Bronchial epithelial cell (primary cell): ENCODE results near the gene PIEZO1. TPM values are rescaled to one million over a fixed set of nuclear protein-coding genes. Genes with fewer than 3 reads are reported as not detected.
A peak's percentile ranks its signal among the peaks of the same experiment; 100 is the strongest.

Experiments
- DNase-seq: peaks from one replicate; pipeline ENCODE4 v3.0.0-alpha.2; 2010; ENCODE audit warnings: low read depth
- FAIRE-seq: peaks from 2 replicates; lab custom pipeline; 2011; peaks lifted over from hg19 to GRCh38; lab: Jason Lieb, UNC
- H3K27me3 ChIP-seq: 2 replicates; pipeline ENCODE4 v1.5.1; 2011; ENCODE audit warnings: low read length; ENCODE audit not compliant: control insufficient read depth, insufficient read depth
- H3K36me3 ChIP-seq: 2 replicates; pipeline ENCODE4 v1.5.1; 2011; ENCODE audit warnings: low read length; ENCODE audit not compliant: control insufficient read depth, insufficient read depth
- H3K4me3 ChIP-seq: 2 replicates; pipeline ENCODE4 v1.5.1; 2011; ENCODE audit warnings: mild to moderate bottlenecking, low read depth, low read length, control low read depth
- CTCF ChIP-seq: IDR thresholded peaks from 2 replicates; pipeline ENCODE4 v1.5.1; 2011; ENCODE audit warnings: mild to moderate bottlenecking, moderate library complexity, low read length, control low read depth, inconsistent platforms; ENCODE audit not compliant: insufficient read depth, severe bottlenecking
- total RNA-seq: library from RNA; depleted of rRNA; stranded (reverse); fragments of >200 nt; gene quantifications from 2 replicates; pipeline ENCODE4 v1.2.1, GENCODE V29; 2014

The PIEZO1 gene
- total RNA-seq, 1 donor from 2014 or later: 98.2 TPM

- TF ChIP-seq CTCF: no peak
These were observed 77.8 kb downstream of the PIEZO1 start for GRCh38 chr16:88706965-88707826.

GRCh38 chr16:88706229-88706964 is 78.6 kb downstream of the PIEZO1 start, which contains the start of the genes CTU2 and RNF166:
Gene CTU2 (plus strand): TSS chr16:88706503. CDS start chr16:88706531, 28 bp downstream.
Gene RNF166 (minus strand): TSS chr16:88706408. CDS start chr16:88706325, 83 bp downstream.
- DNase-seq: peak; percentile 73
- Histone ChIP-seq H3K36me3 (peaks cover 6% of the 10 kb centered on the region), H3K4me3 (peak within 1 kb of the TSS; percentile 99), H3K27me3 (no peaks in the 10 kb centered on the region)
- TF ChIP-seq CTCF: no peak
- FAIRE-seq: no peak

More at GRCh38 chr16:88706965-88707826, 77.8 kb downstream of the PIEZO1 start:
- no peaks in the 10 kb centered on the region for H3K27me3 ChIP-seq
- H3K36me3 ChIP-seq: peaks cover 6% of the 10 kb centered on the region
- peak overlapping the region; percentile 99 for H3K4me3 ChIP-seq
- no peak for FAIRE-seq
- DNase-seq: no peak

GRCh38 chr16:88705801-88706228 is 79.2 kb downstream of the PIEZO1 start:
- FAIRE-seq: no peak
- no peaks in the 10 kb centered on the region for H3K27me3 ChIP-seq
- H3K36me3 ChIP-seq: peaks cover 6% of the 10 kb centered on the region
- H3K4me3 ChIP-seq: peak overlapping the region; percentile 99
- no peak for TF ChIP-seq CTCF
- DNase-seq: no peak

GRCh38 chr16:88705076-88705684 is 79.8 kb downstream of the PIEZO1 start:
- DNase-seq: no peak
- TF ChIP-seq CTCF: no peak
- FAIRE-seq: no peak
- Histone ChIP-seq H3K4me3 (peak overlapping the region; percentile 99), H3K36me3 (peaks cover 6% of the 10 kb centered on the region), H3K27me3 (no peaks in the 10 kb centered on the region)

- Histone ChIP-seq H3K27me3 (no peaks in the 10 kb centered on the region), H3K36me3 (peaks cover 2% of the 10 kb centered on the region), H3K4me3 (no peak overlapping the region)
- no peak for TF ChIP-seq CTCF
- FAIRE-seq (no peak), DNase-seq (no peak)
These were observed 81.3 kb downstream of the PIEZO1 start for GRCh38 chr16:88703486-88704309.
